ENCODE data around the gene ZNF581. TPM values are rescaled to one million over a fixed set of nuclear protein-coding genes. Genes with fewer than 3 reads are reported as not detected.

The ZNF581 gene
- total RNA-seq, 1 experiment from 2014 or later: 65.1 TPM

- Histone ChIP-seq H2BK15ac (ENCODE audit: low read depth, low read length) (no peak overlapping the region), H3K18ac (ENCODE audit: insufficient read length, low read depth, low read length) (peak overlapping the region; percentile 78), H3K4ac (ENCODE audit: low read depth, low read length) (no peak overlapping the region), H4K20me1 (ENCODE audit: control insufficient read depth, insufficient read depth, insufficient read length) (peaks cover 5% of the 10 kb centered on the region), H4K5ac (ENCODE audit: insufficient read length, low read depth, low read length) (no peak overlapping the region), H2AFZ (ENCODE audit: low read length) (no peak overlapping the region), H4K91ac (ENCODE audit: insufficient read length, low read depth, low read length) (no peak overlapping the region), H2AK5ac (ENCODE audit: insufficient read length, low read length) (no peak overlapping the region), H4K8ac (replicated peaks; ENCODE audit: insufficient read length, low read depth, low read length) (no peak overlapping the region), H3K9me3 (ENCODE audit: control insufficient read depth, low read depth, low read length) (no peaks in the 10 kb centered on the region), H2BK12ac (ENCODE audit: insufficient read length, low read depth, low read length) (no peak overlapping the region), H3T11ph (ENCODE audit: low read length) (no peak overlapping the region), H3K56ac (ENCODE audit: insufficient read length, low read depth, low read length) (no peak overlapping the region), H3K79me1 (ENCODE audit: insufficient read depth, low read depth, low read length, poor library complexity, severe bottlenecking) (no peaks in the 10 kb centered on the region), H3K23me2 (ENCODE audit: insufficient read length, low read depth, low read length, poor library complexity, severe bottlenecking) (peaks cover 22% of the 10 kb centered on the region), H3K4me2 (ENCODE audit: insufficient read depth, insufficient read length, low read length) (peak overlapping the region; percentile 98), H3K14ac (ENCODE audit: insufficient read depth, low read length) (peak overlapping the region; percentile 89), H2BK20ac (ENCODE audit: low read depth, low read length, poor library complexity, severe bottlenecking) (no peak overlapping the region), H3K79me2 (ENCODE audit: insufficient read depth, low read length) (peaks cover 33% of the 10 kb centered on the region), H2BK120ac (ENCODE audit: low read depth, low read length, poor library complexity, severe bottlenecking) (peak overlapping the region; percentile 79), H3K27ac (ENCODE audit: insufficient read length, low read depth, low read length) (peak overlapping the region; percentile 36), H3K9ac (ENCODE audit: extremely low read depth, insufficient read length, low read length) (peak overlapping the region; percentile 85), H3K27me3 (ENCODE audit: insufficient read depth, low read length) (no peaks in the 10 kb centered on the region), H3K23ac (ENCODE audit: insufficient read length, low read depth, low read length) (no peak overlapping the region), H3K4me1 (ENCODE audit: insufficient read depth, low read length) (peaks cover 7% of the 10 kb centered on the region; the same call in 1 of the 2 replicates), H2BK5ac (ENCODE audit: insufficient read length, low read length) (no peak overlapping the region)
- TF ChIP-seq CTCF (conservative IDR thresholded peaks at IDR 0.05): peak; percentile 100
- peaks cover 28 to 32% of the 10 kb centered on the region in 2 experiments for H3K4me1 Mint-ChIP-seq
- peak overlapping the region; percentile 93 to 94 for H3K4me3 Mint-ChIP-seq
- WGBS (ENCODE audit: extremely low coverage, insufficient read length, low lambda C conversion rate): no CpG with 5 or more reads among the region's 57 CpGs
- peaks cover 0 to 3% of the 10 kb centered on the region in 2 experiments; a peak in 3 of 5 replicates for H3K9me3 Mint-ChIP-seq
- peak overlapping the region; percentile 99 to 100 (median 100) for H3K27ac Mint-ChIP-seq
- no peaks in the 10 kb centered on the region; the same call in 1 of the 2 replicates for H3K27me3 Mint-ChIP-seq (ENCODE audit: low read depth)
- peak; percentile 95 for DNase-seq
- H3K36me3 Mint-ChIP-seq (ENCODE audit: insufficient read depth in 1 of 3, low read depth in 3 of 3): peaks cover 9 to 54% (median 31%) of the 10 kb centered on the region in 3 experiments
These were observed 10.3 kb downstream of the ZNF581 start for GRCh38 chr19:55653651-55654322.

Data from H9 (cell line).